HEK293 (cell line): ENCODE results near the gene PRSS8.

Experiments used
- CTCF ChIA-PET: fragments of 350-600 bp; formaldehyde crosslinking; extraction: SDS; loops from one replicate; lab custom pipeline; 2021; ENCODE audit warnings: antibody characterized with exemption; lab: Yijun Ruan, JAX
- POLR2A ChIA-PET: fragments of 300-600 bp; formaldehyde crosslinking; extraction: SDS; loops from one replicate; lab custom pipeline; 2020; ENCODE audit warnings: antibody characterized with exemption, inconsistent platforms; lab: Yijun Ruan, JAX
- H3K27ac ChIP-seq: fragments of 200-500 bp; sonication (Bioruptor generic); 2 replicates; pipeline ENCODE4 v1.5.1; 2014; ENCODE audit warnings: low read depth, low read length, control low read depth, inconsistent platforms; ENCODE audit errors: extremely low read depth
- H3K36me3 ChIP-seq, 2 experiments: fragments of 200-500 bp in 1 of 2; sonication (Bioruptor generic) in 1 of 2; 1 replicate in 1 of 2; 2 replicates in 1 of 2; pipeline ENCODE4 v1.5.1; 2014 to 2017; ENCODE audit warnings: inconsistent platforms in 2 of 2, low read length in 2 of 2; ENCODE audit not compliant: control insufficient read depth in 2 of 2, insufficient read depth in 1 of 2
- H3K4me1 ChIP-seq: fragments of 200-500 bp; sonication (Bioruptor generic); 2 replicates; pipeline ENCODE4 v1.5.1; 2014; ENCODE audit warnings: mild to moderate bottlenecking, low read length, inconsistent platforms; ENCODE audit not compliant: control insufficient read depth, insufficient read depth
- H3K4me3 ChIP-seq: 2 replicates; pipeline ENCODE4 v1.5.1; 2011; ENCODE audit warnings: low read depth, mild to moderate bottlenecking, control low read depth, low read length, moderate library complexity
- H3K9me3 ChIP-seq: fragments of 200-500 bp; sonication (Bioruptor generic); 2 replicates; pipeline ENCODE4 v1.5.1; 2014; ENCODE audit warnings: low read depth, low read length, inconsistent platforms; ENCODE audit not compliant: control insufficient read depth, insufficient read depth
- SCRT1 ChIP-seq: fragments of 450-650 bp; formaldehyde crosslinking; IDR thresholded peaks from 2 replicates; pipeline ENCODE4 v1.5.1; 2016; ENCODE audit warnings: missing biosample characterization, missing genetic modification characterization, borderline replicate concordance
- SCRT2 ChIP-seq: fragments of 450-650 bp; formaldehyde crosslinking; IDR thresholded peaks from 2 replicates; pipeline ENCODE4 v1.5.1; 2016; ENCODE audit warnings: missing biosample characterization, missing genetic modification characterization
- WT1 ChIP-seq: fragments of 450-650 bp; formaldehyde crosslinking; IDR thresholded peaks from 2 replicates; pipeline ENCODE4 v1.5.1; 2016; ENCODE audit warnings: missing biosample characterization, missing genetic modification characterization
- YY2 ChIP-seq: fragments of 450-650 bp; formaldehyde crosslinking; IDR thresholded peaks from 2 replicates; pipeline ENCODE4 v1.5.1; 2016; ENCODE audit warnings: missing biosample characterization, missing genetic modification characterization
- ZBTB17 ChIP-seq: fragments of 450-650 bp; formaldehyde crosslinking; IDR thresholded peaks from 2 replicates; pipeline ENCODE4 v1.5.1; 2016; ENCODE audit warnings: missing biosample characterization, missing genetic modification characterization
- ZBTB21 ChIP-seq: fragments of 450-650 bp; formaldehyde crosslinking; IDR thresholded peaks from 2 replicates; pipeline ENCODE4 v1.5.1; 2017; ENCODE audit warnings: missing biosample characterization, missing genetic modification characterization
- ZBTB6 ChIP-seq: fragments of 450-650 bp; formaldehyde crosslinking; IDR thresholded peaks from 2 replicates; pipeline ENCODE4 v1.5.1; 2017; ENCODE audit warnings: missing biosample characterization, missing genetic modification characterization
- ZFP69B ChIP-seq: fragments of 450-650 bp; formaldehyde crosslinking; IDR thresholded peaks from 2 replicates; pipeline ENCODE4 v1.5.1; 2016; ENCODE audit warnings: missing biosample characterization, missing genetic modification characterization
- ZIC2 ChIP-seq: fragments of 450-650 bp; formaldehyde crosslinking; IDR thresholded peaks from 2 replicates; pipeline ENCODE4 v1.5.1; 2016; ENCODE audit warnings: missing biosample characterization, missing genetic modification characterization
- ZNF121 ChIP-seq: fragments of 450-650 bp; formaldehyde crosslinking; IDR thresholded peaks from 2 replicates; pipeline ENCODE4 v1.5.1; 2016; ENCODE audit warnings: missing biosample characterization, missing genetic modification characterization
- ZNF132 ChIP-seq: fragments of 450-650 bp; formaldehyde crosslinking; IDR thresholded peaks from 2 replicates; pipeline ENCODE4 v1.5.1; 2017; ENCODE audit warnings: missing biosample characterization, missing genetic modification characterization, borderline replicate concordance
- ZNF157 ChIP-seq: fragments of 450-650 bp; formaldehyde crosslinking; IDR thresholded peaks from 2 replicates; pipeline ENCODE4 v1.5.1; 2016; ENCODE audit warnings: missing biosample characterization, missing genetic modification characterization
- ZNF2 ChIP-seq: fragments of 450-650 bp; formaldehyde crosslinking; IDR thresholded peaks from 2 replicates; pipeline ENCODE4 v1.5.1; 2016; ENCODE audit warnings: missing biosample characterization, missing genetic modification characterization
- ZNF223 ChIP-seq: fragments of 450-650 bp; formaldehyde crosslinking; IDR thresholded peaks from 2 replicates; pipeline ENCODE4 v1.5.1; 2016; ENCODE audit warnings: missing biosample characterization, missing genetic modification characterization
- ZNF274 ChIP-seq, 2 experiments: fragments of 200-500 bp in 1 of 2; fragments of 450-650 bp in 1 of 2; sonication (Bioruptor generic) in 1 of 2; formaldehyde crosslinking in 1 of 2; IDR thresholded peaks; 2 replicates each; pipeline versions ENCODE4 v1.5.1 to v1.6.1; 2014 to 2016; ENCODE audit warnings: borderline replicate concordance in 1 of 2, inconsistent platforms in 1 of 2, low read length in 1 of 2, missing biosample characterization in 1 of 2, missing genetic modification characterization in 1 of 2
- ZNF280D ChIP-seq: fragments of 450-650 bp; formaldehyde crosslinking; IDR thresholded peaks from 2 replicates; pipeline ENCODE4 v1.5.1; 2016; ENCODE audit warnings: missing biosample characterization, missing genetic modification characterization
- ZNF354C ChIP-seq: fragments of 450-650 bp; formaldehyde crosslinking; IDR thresholded peaks from 2 replicates; pipeline ENCODE4 v1.5.1; 2016; ENCODE audit warnings: missing biosample characterization, missing genetic modification characterization, low read depth, borderline replicate concordance
- ZNF449 ChIP-seq: fragments of 450-650 bp; formaldehyde crosslinking; IDR thresholded peaks from 2 replicates; pipeline ENCODE4 v1.5.1; 2017; ENCODE audit warnings: missing biosample characterization, mild to moderate bottlenecking, missing genetic modification characterization, moderate library complexity
- ZNF560 ChIP-seq: fragments of 450-650 bp; formaldehyde crosslinking; IDR thresholded peaks from 2 replicates; pipeline ENCODE4 v1.5.1; 2017; ENCODE audit warnings: missing biosample characterization, missing genetic modification characterization, borderline replicate concordance
- ZNF610 ChIP-seq: fragments of 450-650 bp; formaldehyde crosslinking; IDR thresholded peaks from 2 replicates; pipeline ENCODE4 v1.5.1; 2016; ENCODE audit warnings: missing biosample characterization, missing genetic modification characterization, borderline replicate concordance
- ZNF645 ChIP-seq: fragments of 450-650 bp; formaldehyde crosslinking; IDR thresholded peaks from 2 replicates; pipeline ENCODE4; 2016; ENCODE audit warnings: missing biosample characterization, missing genetic modification characterization
- ZNF76 ChIP-seq: fragments of 450-650 bp; formaldehyde crosslinking; IDR thresholded peaks from 2 replicates; pipeline ENCODE4; 2016; ENCODE audit warnings: low read depth, missing biosample characterization, missing genetic modification characterization, borderline replicate concordance
- ZNF792 ChIP-seq: fragments of 450-650 bp; formaldehyde crosslinking; IDR thresholded peaks from 2 replicates; pipeline ENCODE4 v1.5.1; 2016; ENCODE audit warnings: missing biosample characterization, missing genetic modification characterization
- ZNF830 ChIP-seq: fragments of 450-650 bp; IDR thresholded peaks from 2 replicates; pipeline ENCODE4 v1.5.0; 2018; ENCODE audit warnings: missing biosample characterization, missing genetic modification characterization, low read depth, mild to moderate bottlenecking, moderate library complexity

Gene PRSS8

GRCh38 chr16:31149894-31150890, 14.7 kb upstream of the PRSS8 start, which contains the start of gene PRSS36:
TSS of gene PRSS36 (minus strand) at chr16:31150066. CDS start at chr16:31150035, 31 bp downstream.
- no peaks in the 10 kb centered on the region for H3K36me3 ChIP-seq
- CTCF ChIA-PET, result interaction anchor here (1.0 kb wide), 1 partner anchor 8 kb away, joined by 4 read pairs; no protein-coding TSS in a partner anchor

GRCh38 chr16:31149332-31149731, 13.8 kb upstream of the PRSS8 start:
- ChIA-PET POLR2A (no interaction called here), CTCF (no interaction called here)
- Histone ChIP-seq H3K27ac (no peak overlapping the region), H3K4me1 (no peaks in the 10 kb centered on the region), H3K36me3 (no peaks in the 10 kb centered on the region), H3K4me3 (no peak overlapping the region), H3K9me3 (no peaks in the 10 kb centered on the region)
- no peak for TF ChIP-seq ZNF560
- TF ChIP-seq ZNF2 (tag by site-specific recombination), result no peak
- no peak for TF ChIP-seq WT1 (tag by site-specific recombination)
- no peak for TF ChIP-seq ZNF280D (tag by site-specific recombination)
- no peak for TF ChIP-seq ZNF223 (tag by site-specific recombination)
- no peak for TF ChIP-seq ZNF354C
- TF ChIP-seq ZBTB21 (tag by site-specific recombination), result no peak
- no peak for TF ChIP-seq ZNF274 (IDR thresholded peaks at IDR 0.05; ENCODE audit: low read length)
- TF ChIP-seq ZNF274 (tag by site-specific recombination; IDR thresholded peaks at IDR 0.05; ENCODE audit: borderline replicate concordance), result no peak
- no peak for TF ChIP-seq ZNF645 (tag by site-specific recombination)
- no peak for TF ChIP-seq ZNF610 (tag by site-specific recombination)
- no peak for TF ChIP-seq ZFP69B (tag by site-specific recombination)
- no peak for TF ChIP-seq ZNF132 (tag by site-specific recombination)
- no peak for TF ChIP-seq ZNF76 (tag by site-specific recombination)
- TF ChIP-seq ZNF792 (tag by site-specific recombination), result no peak
- TF ChIP-seq ZNF157 (tag by site-specific recombination), result no peak

More at GRCh38 chr16:31149894-31150890, 14.7 kb upstream of the PRSS8 start, which contains the start of gene PRSS36:
- H3K27ac ChIP-seq, result no peak within 1 kb of the TSS
- no peak within 1 kb of the TSS for H3K4me3 ChIP-seq
- no peak for TF ChIP-seq YY2 (tag by site-specific recombination)
- TF ChIP-seq ZNF449 (tag by site-specific recombination), result peak; percentile 84
- peak; percentile 46; the same call in 1 of the 2 replicates for TF ChIP-seq SCRT1 (tag by site-specific recombination)
- TF ChIP-seq ZBTB17 (tag by site-specific recombination), result peak; percentile 58
- 0 out of 2 replicates have a peak, but pooled peaks have one; percentile 15 for TF ChIP-seq ZNF121 (tag by site-specific recombination)
- TF ChIP-seq SCRT2 (tag by site-specific recombination), result peak; percentile 88
- no peak for TF ChIP-seq ZNF830 (tag by site-specific recombination)
- TF ChIP-seq ZIC2 (tag by site-specific recombination), result 0 out of 2 replicates have a peak, but pooled peaks have one; percentile 7
- peak; percentile 55; the same call in 1 of the 2 replicates for TF ChIP-seq ZBTB6 (tag by site-specific recombination)
- POLR2A ChIA-PET, result no interaction called here
- H3K4me1 ChIP-seq, result no peaks in the 10 kb centered on the region
- no peaks in the 10 kb centered on the region for H3K9me3 ChIP-seq
